HEK293 (cell line): Measurements from ENCODE around the gene MTIF2.

Experiments used
- CTCF ChIP-seq: fragments of 450-650 bp; formaldehyde crosslinking; IDR thresholded peaks from 2 replicates; pipeline ENCODE4 v1.5.1; 2016; ENCODE audit warnings: missing biosample characterization, missing genetic modification characterization
- PATZ1 ChIP-seq: fragments of 450-650 bp; formaldehyde crosslinking; IDR thresholded peaks from 2 replicates; pipeline ENCODE4 v1.5.1; 2016; ENCODE audit warnings: missing biosample characterization, missing genetic modification characterization
- TRIM28 ChIP-seq: IDR thresholded peaks from 2 replicates; pipeline ENCODE4 v1.6.1; 2011; ENCODE audit warnings: low read length, control low read depth, borderline replicate concordance
- ZBTB21 ChIP-seq: fragments of 450-650 bp; formaldehyde crosslinking; IDR thresholded peaks from 2 replicates; pipeline ENCODE4 v1.5.1; 2017; ENCODE audit warnings: missing biosample characterization, missing genetic modification characterization
- ZFP41 ChIP-seq: fragments of 450-650 bp; formaldehyde crosslinking; IDR thresholded peaks from 2 replicates; pipeline ENCODE4 v1.5.1; 2016; ENCODE audit warnings: missing biosample characterization, missing genetic modification characterization, borderline replicate concordance
- ZNF792 ChIP-seq: fragments of 450-650 bp; formaldehyde crosslinking; IDR thresholded peaks from 2 replicates; pipeline ENCODE4 v1.5.1; 2016; ENCODE audit warnings: missing biosample characterization, missing genetic modification characterization

- TF ChIP-seq ZNF792 (tag by site-specific recombination), result no peak
- TF ChIP-seq PATZ1, result no peak
- no peak for TF ChIP-seq CTCF (tag by site-specific recombination)
- TF ChIP-seq ZFP41 (tag by site-specific recombination), result no peak
- TF ChIP-seq TRIM28, result no peak
- TF ChIP-seq ZBTB21 (tag by site-specific recombination), result no peak
Observed at GRCh38 chr2:55314985-55315384, 46.0 kb upstream of the MTIF2 start.
